ENCODE measurements around the gene SRBD1. TPM values are rescaled to one million over a fixed set of nuclear protein-coding genes. Genes with fewer than 3 reads are reported as not detected.

Gene SRBD1
- total RNA-seq, result 10 to 100 TPM; 17.6 to 25.4 TPM

GRCh38 chr2:45611020-45611859 is at the start of gene SRBD1:
Gene SRBD1, minus strand, starts transcription at chr2:45611267. Its CDS starts 5,826 bp downstream, at chr2:45605441.
- Mint-ChIP-seq H3K36me3 (no peaks in the 10 kb centered on the region), H3K27ac (peak within 1 kb of the TSS; percentile 94 to 97), H3K27me3 (no peaks in the 10 kb centered on the region), H3K4me3 (peak within 1 kb of the TSS; percentile 94), H3K4me1 (ENCODE audit: low read depth in 2 of 2) (peaks cover 12 to 19% of the 10 kb centered on the region in 2 donors), H3K9me3 (no peaks in the 10 kb centered on the region)
- ATAC-seq, result peak; percentile 99
- peak; percentile 96 for DNase-seq (ENCODE audit: low spot score)

GRCh38 chr2:45654250-45654649 is 43.2 kb upstream of the SRBD1 start:
- no peak overlapping the region for H3K27ac Mint-ChIP-seq
- no peaks in the 10 kb centered on the region for H3K27me3 Mint-ChIP-seq
- DNase-seq (ENCODE audit: low spot score) (no peak), ATAC-seq (no peak)
- H3K36me3 Mint-ChIP-seq, result peaks cover 6% of the 10 kb centered on the region
- H3K4me1 Mint-ChIP-seq (ENCODE audit: low read depth in 2 of 2), result peaks cover 14 to 35% of the 10 kb centered on the region in 2 donors
- peak overlapping the region; percentile 14 for H3K4me3 Mint-ChIP-seq
- H3K9me3 Mint-ChIP-seq, result no peaks in the 10 kb centered on the region

GRCh38 chr2:45653122-45653913 is 42.3 kb upstream of the SRBD1 start:
- H3K36me3 Mint-ChIP-seq, result peaks cover 6% of the 10 kb centered on the region
- ATAC-seq (no peak), DNase-seq (ENCODE audit: low spot score) (no peak)
- peak overlapping the region; percentile 86 for H3K4me3 Mint-ChIP-seq
- no peaks in the 10 kb centered on the region for H3K27me3 Mint-ChIP-seq
- H3K27ac Mint-ChIP-seq, result peak overlapping the region in 1 of 2 donors; percentile 37
- H3K9me3 Mint-ChIP-seq, result no peaks in the 10 kb centered on the region
- peaks cover 14 to 35% of the 10 kb centered on the region in 2 donors for H3K4me1 Mint-ChIP-seq (ENCODE audit: low read depth in 2 of 2)

- Mint-ChIP-seq H3K36me3 (peaks cover 6% of the 10 kb centered on the region), H3K4me3 (peak overlapping the region; percentile 86), H3K27ac (peak overlapping the region; percentile 37 to 68)
Observed at GRCh38 chr2:45652090-45653031, 41.3 kb upstream of the SRBD1 start.

GRCh38 chr2:45651415-45652089 is 40.5 kb upstream of the SRBD1 start, which contains the start of gene PRKCE:
Gene PRKCE, plus strand, starts transcription at chr2:45651675.
- peak within 1 kb of the TSS; percentile 95 for H3K4me3 Mint-ChIP-seq
- ATAC-seq, result peak; percentile 50 to 51
- H3K27me3 Mint-ChIP-seq, result no peaks in the 10 kb centered on the region
- H3K27ac Mint-ChIP-seq, result peak within 1 kb of the TSS; percentile 79 to 84
- peak; percentile 64 for DNase-seq (ENCODE audit: low spot score)
- H3K36me3 Mint-ChIP-seq, result peaks cover 6% of the 10 kb centered on the region
- H3K4me1 Mint-ChIP-seq (ENCODE audit: low read depth in 2 of 2), result peaks cover 14 to 35% of the 10 kb centered on the region in 2 donors
- H3K9me3 Mint-ChIP-seq, result no peaks in the 10 kb centered on the region

More at GRCh38 chr2:45652090-45653031, 41.3 kb upstream of the SRBD1 start:
- H3K9me3 Mint-ChIP-seq, result no peaks in the 10 kb centered on the region
- peaks cover 14 to 35% of the 10 kb centered on the region in 2 donors for H3K4me1 Mint-ChIP-seq (ENCODE audit: low read depth in 2 of 2)
- H3K27me3 Mint-ChIP-seq, result no peaks in the 10 kb centered on the region
- DNase-seq (ENCODE audit: low spot score) (no peak), ATAC-seq (no peak)

- DNase-seq (ENCODE audit: low spot score) (peak; percentile 89), ATAC-seq (peak; percentile 90 to 92)
- H3K4me1 Mint-ChIP-seq (ENCODE audit: low read depth in 2 of 2), result peaks cover 14 to 35% of the 10 kb centered on the region in 2 donors
- no peaks in the 10 kb centered on the region for H3K27me3 Mint-ChIP-seq
- peaks cover 6% of the 10 kb centered on the region for H3K36me3 Mint-ChIP-seq
- H3K9me3 Mint-ChIP-seq, result no peaks in the 10 kb centered on the region
- peak overlapping the region; percentile 95 for H3K4me3 Mint-ChIP-seq
- peak overlapping the region; percentile 79 to 84 for H3K27ac Mint-ChIP-seq
Observed at GRCh38 chr2:45650851-45651414, 39.9 kb upstream of the SRBD1 start.

GRCh38 chr2:45649858-45650811 is 39.1 kb upstream of the SRBD1 start:
- peak overlapping the region; percentile 95 for H3K4me3 Mint-ChIP-seq

GRCh38 chr2:45649462-45649857 is 38.4 kb upstream of the SRBD1 start:
- Mint-ChIP-seq H3K9me3 (no peaks in the 10 kb centered on the region), H3K36me3 (peaks cover 6% of the 10 kb centered on the region), H3K4me1 (ENCODE audit: low read depth in 2 of 2) (peaks cover 14 to 35% of the 10 kb centered on the region in 2 donors), H3K27ac (peak overlapping the region; percentile 18 to 56), H3K27me3 (no peaks in the 10 kb centered on the region), H3K4me3 (peak overlapping the region; percentile 95)
- ATAC-seq, result no peak
- DNase-seq (ENCODE audit: low spot score), result no peak

More at GRCh38 chr2:45649858-45650811, 39.1 kb upstream of the SRBD1 start:
- ATAC-seq (peak; percentile 40 to 48), DNase-seq (ENCODE audit: low spot score) (peak; percentile 66)
- Mint-ChIP-seq H3K27me3 (no peaks in the 10 kb centered on the region), H3K36me3 (peaks cover 6% of the 10 kb centered on the region), H3K9me3 (no peaks in the 10 kb centered on the region), H3K4me1 (ENCODE audit: low read depth in 2 of 2) (peaks cover 14 to 35% of the 10 kb centered on the region in 2 donors), H3K27ac (peak overlapping the region; percentile 79 to 84)

- ATAC-seq, result no peak
- H3K9me3 Mint-ChIP-seq, result no peaks in the 10 kb centered on the region
- no peak for DNase-seq (ENCODE audit: low spot score)
- H3K4me3 Mint-ChIP-seq, result no peak overlapping the region
- H3K4me1 Mint-ChIP-seq (ENCODE audit: low read depth in 2 of 2), result peaks cover 18 to 33% of the 10 kb centered on the region in 2 donors
- H3K36me3 Mint-ChIP-seq, result peaks cover 6% of the 10 kb centered on the region
- H3K27ac Mint-ChIP-seq, result no peak overlapping the region
- H3K27me3 Mint-ChIP-seq, result peaks cover 4 to 7% of the 10 kb centered on the region in 2 donors
Observed at GRCh38 chr2:45648636-45649035, 37.6 kb upstream of the SRBD1 start.

- H3K4me3 Mint-ChIP-seq, result no peak overlapping the region
- H3K9me3 Mint-ChIP-seq, result no peaks in the 10 kb centered on the region
- peaks cover 7% of the 10 kb centered on the region in 2 donors for H3K27me3 Mint-ChIP-seq
- ATAC-seq, result no peak
- no peak overlapping the region for H3K27ac Mint-ChIP-seq
- peaks cover 18 to 27% of the 10 kb centered on the region in 2 donors for H3K4me1 Mint-ChIP-seq (ENCODE audit: low read depth in 2 of 2)
- H3K36me3 Mint-ChIP-seq, result peaks cover 6% of the 10 kb centered on the region
- DNase-seq (ENCODE audit: low spot score), result no peak
Observed at GRCh38 chr2:45647986-45648520, 37.0 kb upstream of the SRBD1 start.

GRCh38 chr2:45647356-45647755 is 36.3 kb upstream of the SRBD1 start:
- Mint-ChIP-seq H3K27me3 (peaks cover 7 to 8% of the 10 kb centered on the region in 2 donors), H3K9me3 (no peaks in the 10 kb centered on the region), H3K27ac (no peak overlapping the region), H3K4me1 (ENCODE audit: low read depth in 2 of 2) (peaks cover 12 to 20% of the 10 kb centered on the region in 2 donors), H3K36me3 (peaks cover 6% of the 10 kb centered on the region), H3K4me3 (no peak overlapping the region)
- no peak for DNase-seq (ENCODE audit: low spot score)
- no peak for ATAC-seq
